ENCODE results near the gene CIDEB. TPM values are rescaled to one million over a fixed set of nuclear protein-coding genes. Genes with fewer than 3 reads are reported as not detected.
A peak's percentile ranks its signal among the peaks of the same experiment; 100 is the strongest.

Gene CIDEB
- total RNA-seq, 1 donor from 2014 or later = 19.1 TPM

- DNase-seq (ENCODE audit: low spot score) = no peak
Observed at GRCh38 chr14:24312736-24313507, 5.1 kb upstream of the CIDEB start.

- no peak for DNase-seq (ENCODE audit: low spot score)
Observed at GRCh38 chr14:24311837-24312615, 4.2 kb upstream of the CIDEB start.

- DNase-seq (ENCODE audit: low spot score) = peak; percentile 94
Observed at GRCh38 chr14:24310646-24311604, 3.1 kb upstream of the CIDEB start, which contains the start of gene LTB4R. Gene LTB4R, plus strand, starts transcription at chr14:24311502. Its CDS starts 4,150 bp downstream, at chr14:24315652.

GRCh38 chr14:24310265-24310645, 2.5 kb upstream of the CIDEB start:
- DNase-seq (ENCODE audit: low spot score) = no peak

- no peak for DNase-seq (ENCODE audit: low spot score)
Observed at GRCh38 chr14:24309538-24310264, 1.9 kb upstream of the CIDEB start, which contains the start of gene LTB4R2. Gene LTB4R2, plus strand, starts transcription at chr14:24310140. Its CDS starts 525 bp downstream, at chr14:24310665.

GRCh38 chr14:24308342-24309124, 756 bp upstream of the CIDEB start:
- no peak for DNase-seq (ENCODE audit: low spot score)

GRCh38 chr14:24307156-24307574, 612 bp downstream of the CIDEB start:
- DNase-seq (ENCODE audit: low spot score) = no peak

GRCh38 chr14:24304019-24304387, 3.8 kb downstream of the CIDEB start:
- DNase-seq (ENCODE audit: low spot score) = no peak

- no peak for DNase-seq (ENCODE audit: low spot score)
Observed at GRCh38 chr14:24300326-24300980, 7.3 kb downstream of the CIDEB start.

GRCh38 chr14:24299255-24300191, 8.3 kb downstream of the CIDEB start, which contains the start of the genes DHRS1 and NOP9:
Gene DHRS1, minus strand, starts transcription at chr14:24299780. Its CDS starts 674 bp downstream, at chr14:24299106.
Gene NOP9, plus strand, starts transcription at chr14:24299850. Its CDS starts 105 bp downstream, at chr14:24299955.
- DNase-seq (ENCODE audit: low spot score) = peak; percentile 99

GRCh38 chr14:24298892-24299254, 8.9 kb downstream of the CIDEB start:
- DNase-seq (ENCODE audit: low spot score) = no peak

GRCh38 chr14:24297190-24297964, 10.4 kb downstream of the CIDEB start:
- no peak for DNase-seq (ENCODE audit: low spot score)

GRCh38 chr14:24296341-24297157, 11.2 kb downstream of the CIDEB start:
- DNase-seq (ENCODE audit: low spot score) = no peak

GRCh38 chr14:24293525-24293924, 14.3 kb downstream of the CIDEB start:
- no peak for DNase-seq (ENCODE audit: low spot score)

- DNase-seq (ENCODE audit: low spot score) = no peak
Observed at GRCh38 chr14:24292118-24292807, 15.5 kb downstream of the CIDEB start.

Measured in mesenteric fat pad (tissue), 1 donor.